Gastroesophageal sphincter (tissue), 4 donors: ENCODE data around the gene ZNF287. TPM values are rescaled to one million over a fixed set of nuclear protein-coding genes. Genes with fewer than 3 reads are reported as not detected.

Source experiments
- ATAC-seq: fragments of 150-250 bp; one replicate; pipeline ENCODE4 v1.9.1; 2016; ENCODE audit warnings: mild to moderate bottlenecking, moderate library complexity
- H3K27ac ChIP-seq, 4 donors: fragments of 200-600 bp; sonication (generic) in 3 of 4; 1 replicate in 3 of 4; 2 replicates in 1 of 4; pipeline ENCODE4 v1.5.1; 2016 to 2019
- H3K27me3 ChIP-seq: fragments of 200-600 bp; sonication (generic); one replicate; pipeline ENCODE4 v1.5.1; 2019
- H3K36me3 ChIP-seq, 2 donors: fragments of 200-600 bp; sonication (generic); one replicate each; pipeline ENCODE4 v1.5.1; 2019; ENCODE audit warnings: control low read depth in 1 of 2
- H3K4me1 ChIP-seq, 3 donors: fragments of 200-600 bp; sonication (generic); 1 replicate in 2 of 3; 2 replicates in 1 of 3; pipeline ENCODE4 v1.5.1; 2016 to 2019; ENCODE audit warnings: control low read depth in 2 of 3
- H3K4me3 ChIP-seq, 2 donors: fragments of 200-600 bp; sonication (generic); one replicate each; pipeline ENCODE4 v1.5.1; 2019; ENCODE audit warnings: mild to moderate bottlenecking in 1 of 2, moderate library complexity in 1 of 2
- H3K9me3 ChIP-seq, 3 donors: fragments of 200-600 bp; sonication (generic); one replicate each; pipeline ENCODE4 v1.5.1; 2017 to 2019; ENCODE audit warnings: control low read depth in 2 of 3
- EP300 ChIP-seq: sonication (generic); formaldehyde crosslinking; IDR thresholded peaks from one replicate; pipeline ENCODE4 v1.6.1; 2017; ENCODE audit warnings: antibody characterized with exemption, mild to moderate bottlenecking
- POLR2A ChIP-seq, 2 donors: fragments of 450-650 bp; IDR thresholded peaks; one replicate each; pipeline ENCODE4 v1.6.1; 2017; ENCODE audit warnings: antibody characterized with exemption in 2 of 2, mild to moderate bottlenecking in 2 of 2, moderate library complexity in 1 of 2
- POLR2AphosphoS5 ChIP-seq: sonication (generic); formaldehyde crosslinking; IDR thresholded peaks from one replicate; pipeline ENCODE4 v1.6.1; 2017; ENCODE audit warnings: antibody characterized with exemption
- WGBS, 2 donors: methylation state at CpG; one replicate each; pipeline ENCODE4 v1.1.5; 2018; ENCODE audit warnings: low coverage in 1 of 2; 5-methylcytosine and 5-hydroxymethylcytosine counted together
- total RNA-seq, 4 donors: library from RNA; depleted of rRNA; stranded (reverse); fragments of >200 nt; gene quantifications; one replicate each; pipeline ENCODE4 v1.1.0, GENCODE V29; 2016
- TF ChIP-seq, protein P1 (sequence below), 4 experiments: fragments of 200-600 bp in 2 of 4; fragments of 450-650 bp in 2 of 4; sonication (generic) in 1 of 4; IDR thresholded peaks; one replicate each; pipeline ENCODE4 v1.5.1; 2017 to 2019; ENCODE audit warnings: antibody characterized with exemption in 4 of 4, mild to moderate bottlenecking in 2 of 4, moderate library complexity in 2 of 4

The ZNF287 gene
- total RNA-seq, 4 donors from 2014 or later, result 6.7 to 11.9 (median 9.3) TPM

DNA sequence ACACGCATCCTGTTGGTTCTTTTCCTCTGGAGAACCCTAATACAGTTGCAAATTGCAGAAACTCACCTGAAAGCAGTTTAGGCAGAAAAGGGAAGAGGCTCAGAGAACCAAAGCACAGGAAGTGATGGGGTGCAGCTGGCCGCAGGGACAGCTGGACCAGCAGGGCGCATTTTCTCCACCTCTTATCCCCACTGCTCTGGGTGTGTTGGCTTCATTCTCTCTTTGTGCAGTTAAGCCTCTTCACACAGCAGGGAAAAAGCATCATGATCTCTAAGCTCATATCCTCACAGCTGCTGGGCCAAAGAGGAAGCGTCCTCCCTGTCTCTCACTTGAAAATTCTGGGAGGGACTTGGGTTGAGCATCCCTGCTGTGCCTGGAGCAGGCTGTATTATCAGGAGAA is 57.0 kb downstream of the ZNF287 start:
- peaks cover 0 to 8% (median 0%) of the 10 kb centered on the region in 3 donors for H3K4me1 ChIP-seq
- H3K4me3 ChIP-seq, result no peak overlapping the region
- ATAC-seq, result no peak
- TF ChIP-seq EP300 (no peak), POLR2AphosphoS5 (no peak), POLR2A (IDR thresholded peaks at IDR 0.05) (no peak)
- TF ChIP-seq, protein P1, sequence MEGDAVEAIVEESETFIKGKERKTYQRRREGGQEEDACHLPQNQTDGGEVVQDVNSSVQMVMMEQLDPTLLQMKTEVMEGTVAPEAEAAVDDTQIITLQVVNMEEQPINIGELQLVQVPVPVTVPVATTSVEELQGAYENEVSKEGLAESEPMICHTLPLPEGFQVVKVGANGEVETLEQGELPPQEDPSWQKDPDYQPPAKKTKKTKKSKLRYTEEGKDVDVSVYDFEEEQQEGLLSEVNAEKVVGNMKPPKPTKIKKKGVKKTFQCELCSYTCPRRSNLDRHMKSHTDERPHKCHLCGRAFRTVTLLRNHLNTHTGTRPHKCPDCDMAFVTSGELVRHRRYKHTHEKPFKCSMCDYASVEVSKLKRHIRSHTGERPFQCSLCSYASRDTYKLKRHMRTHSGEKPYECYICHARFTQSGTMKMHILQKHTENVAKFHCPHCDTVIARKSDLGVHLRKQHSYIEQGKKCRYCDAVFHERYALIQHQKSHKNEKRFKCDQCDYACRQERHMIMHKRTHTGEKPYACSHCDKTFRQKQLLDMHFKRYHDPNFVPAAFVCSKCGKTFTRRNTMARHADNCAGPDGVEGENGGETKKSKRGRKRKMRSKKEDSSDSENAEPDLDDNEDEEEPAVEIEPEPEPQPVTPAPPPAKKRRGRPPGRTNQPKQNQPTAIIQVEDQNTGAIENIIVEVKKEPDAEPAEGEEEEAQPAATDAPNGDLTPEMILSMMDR (IDR thresholded peaks at IDR 0.05), result no peak
- H3K9me3 ChIP-seq, result no peaks in the 10 kb centered on the region
- 48 to 75% methylated on average over 1 to 3 of the region's 4 CpGs for WGBS, 2 donors
- H3K36me3 ChIP-seq, result no peaks in the 10 kb centered on the region
- H3K27me3 ChIP-seq, result peaks cover under 1% of the 10 kb centered on the region
- no peak overlapping the region for H3K27ac ChIP-seq

DNA sequence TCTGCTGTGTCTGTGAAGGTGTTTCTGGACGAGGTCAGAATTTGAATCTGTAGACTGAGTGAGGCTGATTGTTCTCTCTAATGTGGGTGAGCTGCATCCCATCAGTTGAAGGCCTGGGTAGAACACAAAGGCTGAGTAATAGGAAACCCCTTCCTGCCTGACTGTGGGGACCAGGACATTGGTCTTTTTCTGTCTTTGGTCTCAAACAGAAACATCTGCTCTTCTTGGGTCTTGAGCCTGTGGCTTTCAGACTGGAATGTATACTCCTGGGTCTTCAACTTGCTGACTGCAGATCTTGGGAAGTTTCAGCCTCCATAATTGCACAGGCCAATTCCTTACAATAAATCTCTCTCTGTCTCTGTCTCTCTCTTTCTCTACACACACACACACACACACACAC is 57.4 kb downstream of the ZNF287 start:
- no peaks in the 10 kb centered on the region for H3K27me3 ChIP-seq
- peaks cover 0 to 4% (median 0%) of the 10 kb centered on the region in 3 donors for H3K4me1 ChIP-seq
- no peak for TF ChIP-seq POLR2A (IDR thresholded peaks at IDR 0.05)
- TF ChIP-seq POLR2AphosphoS5, result no peak
- TF ChIP-seq, protein P1 (IDR thresholded peaks at IDR 0.05), result no peak
- no peak for TF ChIP-seq EP300
- no peak for ATAC-seq
- no peaks in the 10 kb centered on the region for H3K9me3 ChIP-seq
- H3K27ac ChIP-seq, result no peak overlapping the region
- H3K36me3 ChIP-seq, result no peaks in the 10 kb centered on the region
- WGBS, 2 donors, result 86% methylated on average over 1 of the region's 1 CpG; no CpG with 5 or more reads in 1 of the 2 donors
- no peak overlapping the region for H3K4me3 ChIP-seq

DNA sequence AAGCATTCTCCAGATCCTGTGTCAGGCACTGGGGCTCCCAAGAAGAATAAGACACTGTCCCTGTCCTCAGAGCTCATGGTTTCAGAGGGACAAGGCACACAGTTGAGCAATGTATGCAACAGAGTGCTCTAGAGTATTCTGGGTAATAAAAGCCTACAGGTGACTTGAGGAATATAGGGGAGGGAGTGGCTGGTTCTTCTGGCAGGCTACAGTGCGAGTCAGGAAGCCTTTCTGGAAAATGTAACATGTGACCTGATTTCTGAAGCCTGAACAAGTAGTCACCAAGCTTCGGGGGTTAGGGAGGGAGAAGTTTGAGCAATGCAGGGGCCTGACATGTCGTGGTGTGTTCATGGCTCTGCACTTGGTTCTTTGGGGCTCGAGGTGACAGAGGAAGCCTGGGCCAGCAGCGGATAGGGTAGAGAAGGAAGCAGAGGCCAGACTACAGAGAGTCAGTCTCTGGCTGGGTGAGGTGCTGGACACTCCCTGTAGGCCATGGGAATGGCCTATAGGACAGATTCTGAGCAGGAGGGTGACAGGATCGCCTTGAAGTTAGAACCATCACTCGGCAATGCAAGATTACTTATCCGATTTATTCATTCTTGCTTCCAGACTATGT is 61.0 kb downstream of the ZNF287 start:
- no peak for ATAC-seq
- Histone ChIP-seq H3K9me3 (no peaks in the 10 kb centered on the region), H3K4me3 (no peak overlapping the region), H3K27me3 (no peaks in the 10 kb centered on the region), H3K36me3 (no peaks in the 10 kb centered on the region), H3K27ac (no peak overlapping the region), H3K4me1 (no peaks in the 10 kb centered on the region)
- TF ChIP-seq POLR2A (IDR thresholded peaks at IDR 0.05) (no peak), EP300 (no peak), POLR2AphosphoS5 (no peak)
- TF ChIP-seq, protein P1 (IDR thresholded peaks at IDR 0.05), result no peak
- WGBS, 2 donors, result 50 to 72% methylated on average over 3 to 8 of the region's 8 CpGs

DNA sequence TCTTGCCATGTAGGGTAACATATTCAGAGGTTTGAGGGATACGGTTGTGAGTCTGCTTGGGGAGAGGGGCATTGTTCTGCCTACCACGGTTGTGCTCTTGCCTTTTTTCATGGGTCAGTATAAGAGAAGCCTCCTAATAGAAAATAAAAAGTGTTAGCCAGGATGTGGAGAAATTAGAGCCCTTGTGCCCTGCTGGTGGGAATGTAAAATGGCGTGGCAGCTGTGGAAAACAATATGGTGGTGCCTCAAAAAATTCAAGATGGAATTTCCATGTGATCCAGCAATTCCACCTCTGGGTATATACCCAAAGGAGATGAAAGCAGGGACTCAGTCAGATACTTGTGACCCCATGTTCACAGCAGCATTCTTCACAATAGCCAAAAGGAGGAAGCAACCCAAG is 62.8 kb downstream of the ZNF287 start:
- Histone ChIP-seq H3K9me3 (no peaks in the 10 kb centered on the region), H3K36me3 (no peaks in the 10 kb centered on the region), H3K4me3 (no peak overlapping the region), H3K27me3 (no peaks in the 10 kb centered on the region), H3K4me1 (no peaks in the 10 kb centered on the region), H3K27ac (no peak overlapping the region)
- TF ChIP-seq, protein P1 (IDR thresholded peaks at IDR 0.05), result no peak
- TF ChIP-seq POLR2A (IDR thresholded peaks at IDR 0.05) (no peak), POLR2AphosphoS5 (no peak), EP300 (no peak)
- 98 to 100% methylated on average over 1 to 3 of the region's 3 CpGs for WGBS, 2 donors
- ATAC-seq, result no peak

DNA sequence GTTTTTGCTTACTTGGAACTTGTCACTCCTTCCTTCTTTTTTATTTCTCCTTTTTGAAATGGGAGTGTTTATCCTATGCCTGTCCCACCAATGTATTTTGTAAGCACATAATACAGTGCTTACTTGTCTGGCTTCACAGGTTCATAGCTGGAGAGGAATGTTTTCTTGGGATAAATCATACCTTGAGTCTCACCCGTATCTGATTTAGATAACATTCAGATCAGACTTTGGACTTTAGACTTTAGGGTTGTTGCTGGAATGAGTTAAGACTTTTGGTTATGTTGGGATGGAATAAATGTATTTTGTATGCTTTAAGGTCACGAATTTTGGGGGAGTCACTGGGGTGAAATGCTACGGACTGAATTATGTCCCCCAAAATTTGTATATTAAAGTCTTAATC is 64.0 kb downstream of the ZNF287 start:
- Histone ChIP-seq H3K4me1 (no peaks in the 10 kb centered on the region), H3K9me3 (no peaks in the 10 kb centered on the region), H3K4me3 (no peak overlapping the region), H3K27me3 (no peaks in the 10 kb centered on the region), H3K36me3 (no peaks in the 10 kb centered on the region), H3K27ac (no peak overlapping the region)
- no peak for ATAC-seq
- TF ChIP-seq, protein P1 (IDR thresholded peaks at IDR 0.05), result no peak
- TF ChIP-seq POLR2A (IDR thresholded peaks at IDR 0.05), result no peak
- no peak for TF ChIP-seq EP300
- WGBS, 2 donors, result 67 to 77% methylated on average over 1 to 3 of the region's 3 CpGs
